Mucosa of descending colon (tissue), 3 donors: ENCODE results near the gene LRRC8E. TPM values are rescaled to one million over a fixed set of nuclear protein-coding genes. Genes with fewer than 3 reads are reported as not detected.

Experiments
- total RNA-seq, 3 donors: library from RNA; stranded (reverse); fragmentation: NEBNext Ultra II Directional in 2 of 3; extraction: Animal tissue kit (Norgen Biotek cat#: 25700) in 2 of 3; gene quantifications; one replicate each; pipeline versions ENCODE4 v1.2.1 to v1.2.4, GENCODE V29; 2021 to 2023
- donor health status: DM: no; HTN: no; CAD: no; lungs with moderate emphysema.
- donor health status: DM: no; HTN: no; CAD: no.
- donor health status: DM: no; HTN: yes; CAD: no.

LRRC8E gene
- total RNA-seq, 3 donors from 2014 or later: 0.32 to 1.5 (median 1.3) TPM

Other genes starting within 250 kb of the LRRC8E start
- not detected for gene RETN, start 219.5 kb upstream of the LRRC8E start, total RNA-seq
- under 1 TPM in 2 of 3 donors, not detected in 1; 0.36 to 0.38 TPM for gene MCEMP1, start 211.4 kb upstream of the LRRC8E start, total RNA-seq
- gene TRAPPC5, start 207.7 kb upstream of the LRRC8E start, total RNA-seq: 10 to 100 TPM; 72.5 to 97.0 (median 91.1) TPM
- under 1 TPM; 0.26 to 0.44 (median 0.29) TPM for gene FCER2, start 186.4 kb upstream of the LRRC8E start, total RNA-seq
- gene CLEC4G, start 156.4 kb upstream of the LRRC8E start, total RNA-seq: 1 to 10 TPM in 2 of 3 donors, not detected in 1; 1.3 to 2.5 TPM
- gene CD209, start 141.0 kb upstream of the LRRC8E start, total RNA-seq: 10 to 100 TPM in 2 of 3 donors, 1 to 10 TPM in 1; 4.1 to 17.7 (median 17.2) TPM
- gene CLEC4M, start 125.3 kb upstream of the LRRC8E start, total RNA-seq: not detected
- gene EVI5L, start 58.3 kb upstream of the LRRC8E start, total RNA-seq: 10 to 100 TPM in 2 of 3 donors, 1 to 10 TPM in 1; 8.3 to 17.6 (median 11.4) TPM
- gene PRR36, start 14.1 kb upstream of the LRRC8E start, total RNA-seq: under 1 TPM; 0.22 to 0.58 (median 0.23) TPM
- 10 to 100 TPM; 31.5 to 49.2 (median 41.7) TPM for gene MAP2K7, start 15.4 kb downstream of the LRRC8E start, total RNA-seq
- gene TGFBR3L, start 26.3 kb downstream of the LRRC8E start, total RNA-seq: under 1 TPM in 1 of 3 donors, not detected in 2; 0.79 TPM
- 10 to 100 TPM; 10.7 to 22.1 (median 14.7) TPM for gene SNAPC2, start 31.8 kb downstream of the LRRC8E start, total RNA-seq
- 10 to 100 TPM in 1 of 3 donors, 1 to 10 TPM in 1, under 1 TPM in 1; 0.69 to 28.3 (median 1.9) TPM for gene CTXN1, start 37.6 kb downstream of the LRRC8E start, total RNA-seq
- 10 to 100 TPM; 55.5 to 80.4 (median 63.4) TPM for gene TIMM44, start 55.2 kb downstream of the LRRC8E start, total RNA-seq
- gene ELAVL1, start 117.1 kb downstream of the LRRC8E start, total RNA-seq: 10 to 100 TPM; 43.9 to 63.9 (median 58.7) TPM
- gene CCL25, start 164.2 kb downstream of the LRRC8E start, total RNA-seq: not detected